ENCODE results near the gene VSIG10L2.

The VSIG10L2 gene

GRCh38 chr11:125948278-125949051 is 2.6 kb downstream of the VSIG10L2 start:
- no peak for DNase-seq

GRCh38 chr11:125949271-125950177 is 3.7 kb downstream of the VSIG10L2 start:
- DNase-seq: no peak

- DNase-seq: no peak
Observed at GRCh38 chr11:125950178-125950490, 4.3 kb downstream of the VSIG10L2 start.

GRCh38 chr11:125950696-125951651 is 5.1 kb downstream of the VSIG10L2 start:
- no peak for DNase-seq

GRCh38 chr11:125951731-125952130 is 5.9 kb downstream of the VSIG10L2 start:
- DNase-seq: no peak

- no peak for DNase-seq
Observed at GRCh38 chr11:125952559-125952958, 6.7 kb downstream of the VSIG10L2 start.

- DNase-seq: no peak
Observed at GRCh38 chr11:125952973-125953372, 7.1 kb downstream of the VSIG10L2 start.

GRCh38 chr11:125953401-125953935 is 7.6 kb downstream of the VSIG10L2 start:
- DNase-seq: no peak

GRCh38 chr11:125954123-125954944 is 8.5 kb downstream of the VSIG10L2 start:
- DNase-seq: no peak

GRCh38 chr11:125954945-125955640 is 9.2 kb downstream of the VSIG10L2 start:
- no peak for DNase-seq

GRCh38 chr11:125955856-125956255 is 10.0 kb downstream of the VSIG10L2 start:
- DNase-seq: no peak

GRCh38 chr11:125956391-125957134 is 10.7 kb downstream of the VSIG10L2 start:
- DNase-seq: no peak

GRCh38 chr11:125957618-125958332 is 11.9 kb downstream of the VSIG10L2 start:
- no peak for DNase-seq

- no peak for DNase-seq
Observed at GRCh38 chr11:125958872-125959400, 13.1 kb downstream of the VSIG10L2 start.

- no peak for DNase-seq
Observed at GRCh38 chr11:125959511-125959910, 13.7 kb downstream of the VSIG10L2 start.

- DNase-seq: no peak
Observed at GRCh38 chr11:125959931-125960330, 14.1 kb downstream of the VSIG10L2 start.

- no peak for DNase-seq
Observed at GRCh38 chr11:125960771-125961170, 14.9 kb downstream of the VSIG10L2 start.

- no peak for DNase-seq
Observed at GRCh38 chr11:125967515-125967914, 21.7 kb downstream of the VSIG10L2 start.

GRCh38 chr11:125968354-125968753 is 22.5 kb downstream of the VSIG10L2 start:
- no peak for DNase-seq
